ENCODE data around the gene LNP1.

DNA sequence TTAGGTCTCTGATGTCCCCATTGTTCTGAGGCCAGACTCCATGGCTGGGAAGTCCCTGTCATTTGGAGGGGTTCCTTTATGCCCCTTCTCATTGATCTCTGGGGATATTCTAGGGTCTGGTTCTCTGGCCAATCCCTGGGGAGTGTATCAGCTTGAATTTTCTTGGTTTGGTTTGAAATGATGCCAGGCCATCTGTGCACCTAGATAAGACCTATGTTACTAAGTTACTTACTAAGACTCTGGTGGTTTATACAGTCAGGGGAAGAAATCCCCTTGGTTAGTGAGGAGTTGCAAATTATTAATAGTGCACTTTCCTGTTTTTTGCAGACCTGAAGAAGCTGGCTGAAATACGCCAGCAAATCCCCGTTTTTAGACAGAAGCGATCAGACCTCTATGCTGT lies 46.5 kb upstream of the LNP1 start:
- TF ChIP-seq POLR2A (IDR thresholded peaks at IDR 0.05) (no peak), CTCF (IDR thresholded peaks at IDR 0.05) (no peak)
